Astrocyte (in vitro differentiated cells and primary cell): ENCODE measurements around the gene AQP12A. TPM values are rescaled to one million over a fixed set of nuclear protein-coding genes. Genes with fewer than 3 reads are reported as not detected.

ENCODE experiments used
- DNase-seq: peaks from one replicate; pipeline ENCODE4 v3.0.0-alpha.2; 2010; ENCODE audit warnings: low read depth
- FAIRE-seq: peaks from 2 replicates; lab custom pipeline; 2011; peaks lifted over from hg19 to GRCh38; lab: Jason Lieb, UNC
- H2AFZ ChIP-seq: 2 replicates; pipeline ENCODE4 v1.6.0; 2012; ENCODE audit warnings: low read depth, low read length, inconsistent platforms
- H3K27ac ChIP-seq: 2 replicates; pipeline ENCODE4 v1.5.1; 2011; ENCODE audit warnings: low read depth, low read length, inconsistent platforms
- H3K27me3 ChIP-seq: 2 replicates; pipeline ENCODE4 v1.6.0; 2011; ENCODE audit warnings: low read length, inconsistent platforms; ENCODE audit not compliant: insufficient read depth
- H3K36me3 ChIP-seq: 2 replicates; pipeline ENCODE4 v1.5.1; 2011; ENCODE audit warnings: low read length, inconsistent platforms; ENCODE audit not compliant: insufficient read depth
- H3K4me1 ChIP-seq: 2 replicates; pipeline ENCODE4 v1.5.1; 2011; ENCODE audit warnings: low read length, inconsistent platforms; ENCODE audit not compliant: insufficient read depth
- H3K4me2 ChIP-seq: 2 replicates; pipeline ENCODE4 v1.6.0; 2012; ENCODE audit warnings: low read length, inconsistent platforms
- H3K4me3 ChIP-seq: 2 replicates; pipeline ENCODE4 v1.5.1; 2011; ENCODE audit warnings: low read depth, mild to moderate bottlenecking, low read length, inconsistent platforms; ENCODE audit not compliant: insufficient read depth
- H3K79me2 ChIP-seq: 2 replicates; pipeline ENCODE4 v1.6.0; 2012; ENCODE audit warnings: mild to moderate bottlenecking, low read length, inconsistent platforms; ENCODE audit not compliant: insufficient read depth
- H3K9ac ChIP-seq: 2 replicates; pipeline ENCODE4 v1.6.0; 2012; ENCODE audit warnings: mild to moderate bottlenecking, low read length, inconsistent platforms
- H3K9me3 ChIP-seq: 2 replicates; pipeline ENCODE4 v1.5.1; 2012; ENCODE audit warnings: low read depth, mild to moderate bottlenecking, low read length, inconsistent platforms; ENCODE audit not compliant: insufficient read depth
- H4K20me1 ChIP-seq: 2 replicates; pipeline ENCODE4 v1.6.0; 2012; ENCODE audit warnings: low read length, inconsistent platforms; ENCODE audit not compliant: insufficient read depth
- H3K27ac Mint-ChIP-seq: one replicate; pipeline ENCODE4 v1.8.0; 2021; ENCODE audit warnings: mild to moderate bottlenecking, mixed read lengths; ENCODE audit not compliant: unreplicated experiment
- H3K27me3 Mint-ChIP-seq: one replicate; pipeline ENCODE4 v1.8.0; 2021; ENCODE audit warnings: low read depth, mixed read lengths; ENCODE audit not compliant: unreplicated experiment
- H3K36me3 Mint-ChIP-seq: one replicate; pipeline ENCODE4 v1.8.0; 2021; ENCODE audit warnings: low read depth, mixed read lengths; ENCODE audit not compliant: unreplicated experiment
- H3K4me1 Mint-ChIP-seq: one replicate; pipeline ENCODE4 v1.8.0; 2021; ENCODE audit warnings: low read depth, mixed read lengths; ENCODE audit not compliant: unreplicated experiment
- H3K4me3 Mint-ChIP-seq: one replicate; pipeline ENCODE4 v1.8.0; 2021; ENCODE audit warnings: mild to moderate bottlenecking, moderate library complexity, mixed read lengths; ENCODE audit not compliant: unreplicated experiment
- H3K9me3 Mint-ChIP-seq: one replicate; pipeline ENCODE4 v1.8.0; 2021; ENCODE audit warnings: mild to moderate bottlenecking, mixed read lengths; ENCODE audit not compliant: unreplicated experiment
- CTCF ChIP-seq: IDR thresholded peaks from 2 replicates; pipeline ENCODE4 v1.5.1; 2011; ENCODE audit warnings: low read depth, mild to moderate bottlenecking, inconsistent platforms, low read length, moderate library complexity; ENCODE audit not compliant: insufficient read depth
- EZH2 ChIP-seq: IDR thresholded peaks from 2 replicates; pipeline ENCODE4 v1.6.1; 2012; ENCODE audit warnings: mild to moderate bottlenecking, low read length, inconsistent platforms; ENCODE audit not compliant: insufficient read depth
- total RNA-seq: library from RNA; stranded (reverse); gene quantifications from 2 replicates; pipeline ENCODE4 v1.2.1, GENCODE V29; 2021

AQP12A gene
- total RNA-seq, 1 donor from 2014 or later, result not detected

- Histone ChIP-seq H3K27me3 (peaks cover 37% of the 10 kb centered on the region), H3K9me3 (no peaks in the 10 kb centered on the region), H3K79me2 (no peaks in the 10 kb centered on the region), H3K4me1 (no peaks in the 10 kb centered on the region), H3K4me3 (no peak overlapping the region), H4K20me1 (no peaks in the 10 kb centered on the region), H2AFZ (no peak overlapping the region), H3K9ac (no peak overlapping the region), H3K4me2 (no peak overlapping the region), H3K27ac (no peak overlapping the region), H3K36me3 (no peaks in the 10 kb centered on the region)
- H3K9me3 Mint-ChIP-seq, result peaks cover 5% of the 10 kb centered on the region
- H3K27ac Mint-ChIP-seq, result no peak overlapping the region
- no peak overlapping the region for H3K4me3 Mint-ChIP-seq
- no peak for DNase-seq
- FAIRE-seq, result no peak
- TF ChIP-seq CTCF (no peak), EZH2 (no peak)
- no peaks in the 10 kb centered on the region for H3K4me1 Mint-ChIP-seq
- H3K27me3 Mint-ChIP-seq, result peaks cover 64% of the 10 kb centered on the region
- no peaks in the 10 kb centered on the region for H3K36me3 Mint-ChIP-seq
These were observed 42.3 kb upstream of the AQP12A start for GRCh38 chr2:240649331-240649730.

GRCh38 chr2:240650254-240650965, 41.3 kb upstream of the AQP12A start:
- H3K9ac ChIP-seq, result no peak overlapping the region
- H3K36me3 ChIP-seq, result no peaks in the 10 kb centered on the region
- no peaks in the 10 kb centered on the region for H3K4me1 ChIP-seq
- no peak overlapping the region for H3K4me3 ChIP-seq
- FAIRE-seq, result no peak
- Mint-ChIP-seq H3K4me3 (no peak overlapping the region), H3K27me3 (peaks cover 70% of the 10 kb centered on the region), H3K9me3 (peaks cover 11% of the 10 kb centered on the region), H3K27ac (no peak overlapping the region), H3K36me3 (no peaks in the 10 kb centered on the region), H3K4me1 (no peaks in the 10 kb centered on the region)
- H3K79me2 ChIP-seq, result no peaks in the 10 kb centered on the region
- no peak overlapping the region for H3K27ac ChIP-seq
- H3K9me3 ChIP-seq, result no peaks in the 10 kb centered on the region
- no peak overlapping the region for H2AFZ ChIP-seq
- H4K20me1 ChIP-seq, result no peaks in the 10 kb centered on the region
- DNase-seq, result no peak
- TF ChIP-seq EZH2, result no peak
- no peak for TF ChIP-seq CTCF
- H3K4me2 ChIP-seq, result no peak overlapping the region
- H3K27me3 ChIP-seq, result peaks cover 42% of the 10 kb centered on the region

- Histone ChIP-seq H3K4me2 (no peak overlapping the region), H3K79me2 (no peaks in the 10 kb centered on the region), H3K36me3 (no peaks in the 10 kb centered on the region), H3K4me1 (no peaks in the 10 kb centered on the region), H3K4me3 (no peak overlapping the region), H4K20me1 (no peaks in the 10 kb centered on the region), H2AFZ (no peak overlapping the region), H3K27ac (no peak overlapping the region), H3K9me3 (no peaks in the 10 kb centered on the region), H3K27me3 (peaks cover 42% of the 10 kb centered on the region), H3K9ac (no peak overlapping the region)
- no peak for DNase-seq
- no peak for TF ChIP-seq EZH2
- TF ChIP-seq CTCF, result no peak
- Mint-ChIP-seq H3K27me3 (peaks cover 69% of the 10 kb centered on the region), H3K36me3 (no peaks in the 10 kb centered on the region), H3K9me3 (peaks cover 11% of the 10 kb centered on the region), H3K4me1 (no peaks in the 10 kb centered on the region), H3K4me3 (no peak overlapping the region), H3K27ac (no peak overlapping the region)
- FAIRE-seq, result no peak
These were observed 40.5 kb upstream of the AQP12A start for GRCh38 chr2:240651185-240651584.
